Urinary bladder (tissue), 4 donors: ENCODE results near the gene KATNBL1. TPM values are rescaled to one million over a fixed set of nuclear protein-coding genes. Genes with fewer than 3 reads are reported as not detected.
"Not testable (repeated sequence)": the region's sequence is repeated elsewhere in the genome, so short reads cannot be mapped to it uniquely, and the experiment has no call there.

ENCODE experiments used
- DNase-seq: peaks from one replicate; pipeline ENCODE4 v3.0.0-alpha.2; 2015; ENCODE audit errors: extremely low spot score
- H3K27ac ChIP-seq: one replicate; pipeline ENCODE4 v1.5.1; 2013; ENCODE audit warnings: low read depth, mild to moderate bottlenecking, moderate library complexity
- H3K36me3 ChIP-seq: one replicate; pipeline ENCODE4 v1.6.1; 2013; ENCODE audit warnings: mild to moderate bottlenecking, moderate library complexity; ENCODE audit not compliant: insufficient read depth
- H3K4me1 ChIP-seq: one replicate; pipeline ENCODE4 v1.6.1; 2013; ENCODE audit warnings: mild to moderate bottlenecking, moderate library complexity; ENCODE audit not compliant: insufficient read depth
- H3K4me3 ChIP-seq: one replicate; pipeline ENCODE4 v1.5.1; 2013; ENCODE audit warnings: low read depth, low read length
- WGBS: extraction: QIAGEN DNeasy Blood & Tissue Kit; methylation state at CpG from one replicate; pipeline ENCODE4 v1.1.7; 2013; 5-methylcytosine and 5-hydroxymethylcytosine counted together
- polyA plus RNA-seq: library from polyadenylated mRNA; stranded (reverse); fragments of 200-250 nt; gene quantifications from one replicate; pipeline ENCODE4 v1.2.3, GENCODE V29; 2013
- total RNA-seq: library from RNA; depleted of rRNA; stranded (reverse); fragments of >200 nt; gene quantifications from one replicate; pipeline ENCODE4 v1.2.3, GENCODE V29; 2014
- donor health status: healthy with polysubstance abuse.
- donor health status: healthy.

Gene KATNBL1
- total and polyA plus RNA-seq, 2 donors, result 15.3 to 143 TPM

GRCh38 chr15:34223904-34224596, 14.2 kb upstream of the KATNBL1 start:
- no peak for DNase-seq
- H3K4me3 ChIP-seq, result peak overlapping the region; percentile 85
- H3K4me1 ChIP-seq, result peaks cover 2% of the 10 kb centered on the region
- peaks cover 3% of the 10 kb centered on the region for H3K36me3 ChIP-seq
- H3K27ac ChIP-seq, result peak overlapping the region; percentile 66
- 36% methylated on average over 24 of the region's 24 CpGs for WGBS

DNA sequence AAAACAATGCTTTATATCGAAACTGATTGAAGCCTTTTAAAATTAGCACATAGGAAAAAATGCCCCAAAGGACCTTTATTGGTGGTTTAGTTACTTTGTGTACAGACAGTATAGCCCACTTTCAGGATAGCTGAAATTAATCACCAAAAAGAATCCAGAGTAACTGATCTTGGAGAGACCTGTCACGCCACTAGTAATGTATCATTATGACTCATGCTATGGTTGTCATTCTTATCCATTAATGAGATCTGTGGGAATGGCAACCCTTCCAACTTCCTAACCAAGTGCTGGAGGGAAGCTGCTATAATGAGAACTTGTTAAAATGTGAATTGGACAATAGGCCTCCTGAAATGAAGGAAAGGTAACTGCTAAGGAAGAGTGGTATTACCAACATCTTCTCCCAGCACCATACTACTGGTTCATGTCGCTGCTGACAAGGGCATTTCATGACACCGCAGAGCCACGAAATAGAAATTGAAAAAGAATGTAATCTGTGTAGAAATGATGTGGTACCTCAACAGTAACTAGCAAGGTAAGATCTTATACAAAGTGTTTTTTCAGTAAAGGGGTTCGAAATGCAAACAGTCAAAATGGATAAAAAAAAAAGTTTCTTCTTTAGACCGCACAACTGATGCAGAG, 7.8 kb upstream of the KATNBL1 start:
- no peak overlapping the region for H3K4me3 ChIP-seq
- no peak for DNase-seq
- H3K4me1 ChIP-seq, result no peaks in the 10 kb centered on the region
- H3K27ac ChIP-seq, result no peak overlapping the region
- WGBS, result 84% methylated on average over 7 of the region's 7 CpGs
- H3K36me3 ChIP-seq, result no peaks in the 10 kb centered on the region

GRCh38 chr15:34216527-34217270, 6.8 kb upstream of the KATNBL1 start:
- Histone ChIP-seq H3K36me3 (no peaks in the 10 kb centered on the region), H3K4me1 (no peaks in the 10 kb centered on the region), H3K4me3 (no peak overlapping the region), H3K27ac (no peak overlapping the region)
- DNase-seq, result no peak

GRCh38 chr15:34214135-34214534, 4.2 kb upstream of the KATNBL1 start:
- no peak overlapping the region for H3K27ac ChIP-seq
- no peaks in the 10 kb centered on the region for H3K4me1 ChIP-seq
- H3K4me3 ChIP-seq, result no peak overlapping the region
- DNase-seq, result no peak
- WGBS, result 38% methylated on average over 3 of the region's 3 CpGs
- no peaks in the 10 kb centered on the region for H3K36me3 ChIP-seq

- H3K4me1 ChIP-seq, result no peaks in the 10 kb centered on the region
Measured at GRCh38 chr15:34213690-34214089, 3.8 kb upstream of the KATNBL1 start.

GRCh38 chr15:34206011-34206410, 3.9 kb downstream of the KATNBL1 start:
- DNase-seq, result no peak
- 91% methylated on average over 4 of the region's 4 CpGs for WGBS
- Histone ChIP-seq H3K4me3 (no peak overlapping the region), H3K36me3 (no peaks in the 10 kb centered on the region), H3K4me1 (no peaks in the 10 kb centered on the region), H3K27ac (no peak overlapping the region)

More at GRCh38 chr15:34213690-34214089, 3.8 kb upstream of the KATNBL1 start:
- 32% methylated on average over 4 of the region's 4 CpGs for WGBS
- no peak overlapping the region for H3K4me3 ChIP-seq
- DNase-seq, result no peak
- no peak overlapping the region for H3K27ac ChIP-seq
- no peaks in the 10 kb centered on the region for H3K36me3 ChIP-seq

- H3K36me3 ChIP-seq, result no peaks in the 10 kb centered on the region
- WGBS, result 100% methylated on average over 1 of the region's 1 CpG
- no peak for DNase-seq
- no peak overlapping the region for H3K4me3 ChIP-seq
- no peak overlapping the region for H3K27ac ChIP-seq
- no peaks in the 10 kb centered on the region for H3K4me1 ChIP-seq
Measured at GRCh38 chr15:34203936-34204335, 6.0 kb downstream of the KATNBL1 start.

DNA sequence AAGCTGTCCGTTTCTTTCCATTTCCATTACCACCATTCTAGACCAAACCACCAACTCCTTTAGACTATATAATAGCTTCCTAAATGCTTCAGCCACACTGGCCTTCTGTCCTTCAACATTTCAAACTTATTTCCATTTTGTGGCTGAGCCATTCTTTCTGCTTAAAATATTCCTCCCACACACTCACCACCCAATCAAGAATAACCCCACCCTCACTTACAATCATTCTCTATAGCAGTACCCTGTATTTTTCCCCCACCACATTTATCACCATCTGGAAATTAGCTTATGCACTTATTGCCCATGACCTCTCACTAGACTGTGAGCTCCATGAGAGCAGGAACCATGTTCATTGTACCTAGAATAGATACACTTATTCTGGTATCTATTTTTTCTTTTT, 6.6 kb downstream of the KATNBL1 start:
- no peaks in the 10 kb centered on the region for H3K4me1 ChIP-seq
- no peak overlapping the region for H3K27ac ChIP-seq
- no peak overlapping the region for H3K4me3 ChIP-seq
- no peak for DNase-seq
- WGBS, result 91% methylated on average over 1 of the region's 1 CpG
- H3K36me3 ChIP-seq, result no peaks in the 10 kb centered on the region

DNA sequence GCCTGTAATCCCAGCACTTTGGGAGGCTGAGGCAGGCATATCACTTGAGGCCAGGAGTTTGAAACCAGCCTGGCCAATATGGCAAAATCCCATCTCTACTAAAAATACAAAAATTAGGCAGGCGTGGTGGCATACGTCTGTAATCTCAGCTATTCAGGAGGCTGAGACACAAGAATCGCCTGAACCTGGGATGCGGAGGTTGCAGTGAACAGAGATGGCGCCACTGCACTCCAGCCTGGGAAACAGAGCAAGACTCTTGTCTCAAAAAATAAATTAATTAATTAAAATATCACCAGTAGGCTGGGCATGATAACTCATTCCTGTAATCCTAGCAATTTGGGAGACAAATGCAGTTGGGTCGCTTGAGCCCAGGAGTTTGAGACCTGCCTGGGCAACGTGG, 16.6 kb downstream of the KATNBL1 start:
- not testable (repeated sequence) for H3K27ac ChIP-seq, H3K36me3 ChIP-seq, DNase-seq, H3K4me1 ChIP-seq, H3K4me3 ChIP-seq
- 94% methylated on average over 7 of the region's 7 CpGs for WGBS

DNA sequence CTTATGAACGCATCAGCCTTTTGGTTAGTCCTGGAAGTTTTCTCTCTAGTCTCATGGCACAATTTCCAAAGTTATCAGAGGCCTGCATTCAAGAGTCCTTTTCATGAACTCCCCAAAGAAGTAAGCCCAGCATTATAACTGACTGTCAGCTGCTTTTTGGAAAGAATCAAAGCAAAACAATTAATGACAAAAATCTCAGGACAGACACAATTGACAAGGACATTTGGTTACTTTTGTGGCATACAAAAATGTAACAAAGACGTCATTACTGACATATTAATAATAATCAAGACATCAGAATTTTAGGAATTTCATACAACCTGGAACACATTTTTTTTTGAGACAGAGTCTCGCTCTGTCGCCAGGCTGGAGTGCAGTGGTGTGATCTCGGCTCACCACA, 21.2 kb downstream of the KATNBL1 start:
- no peaks in the 10 kb centered on the region for H3K36me3 ChIP-seq
- no peak for DNase-seq
- no peaks in the 10 kb centered on the region for H3K4me1 ChIP-seq
- no peak overlapping the region for H3K27ac ChIP-seq
- H3K4me3 ChIP-seq, result no peak overlapping the region
- 86% methylated on average over 5 of the region's 5 CpGs for WGBS

DNA sequence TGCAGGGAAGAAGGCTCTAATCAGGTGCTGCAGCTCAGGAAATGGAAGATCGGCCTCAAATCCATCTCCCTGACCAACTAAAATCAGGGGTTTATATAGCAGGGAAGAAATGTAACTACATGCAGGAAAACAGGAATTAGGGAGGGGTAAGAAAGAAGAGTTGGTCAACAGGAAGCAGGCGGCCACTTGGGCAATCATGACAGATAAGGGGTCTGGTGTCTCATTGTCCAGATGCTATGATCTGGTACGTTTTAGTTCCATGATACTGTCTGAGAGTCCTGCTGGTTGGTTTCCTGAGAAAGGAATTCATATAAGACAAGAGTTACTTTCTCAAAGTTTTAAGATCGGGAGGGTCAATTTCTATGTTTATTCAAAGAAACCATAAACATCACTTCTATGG, 24.2 kb downstream of the KATNBL1 start:
- Histone ChIP-seq H3K36me3 (no peaks in the 10 kb centered on the region), H3K4me3 (no peak overlapping the region), H3K27ac (no peak overlapping the region), H3K4me1 (no peaks in the 10 kb centered on the region)
- DNase-seq, result no peak
- WGBS, result 80% methylated on average over 4 of the region's 4 CpGs

GRCh38 chr15:34182942-34183341, 27.0 kb downstream of the KATNBL1 start:
- WGBS, result 63% methylated on average over 4 of the region's 4 CpGs
- no peak for DNase-seq
- Histone ChIP-seq H3K4me1 (no peaks in the 10 kb centered on the region), H3K4me3 (no peak overlapping the region), H3K27ac (no peak overlapping the region), H3K36me3 (no peaks in the 10 kb centered on the region)

GRCh38 chr15:34179234-34179633, 30.7 kb downstream of the KATNBL1 start:
- H3K4me3 ChIP-seq, result no peak overlapping the region
- no peaks in the 10 kb centered on the region for H3K4me1 ChIP-seq
- no peak for DNase-seq
- H3K27ac ChIP-seq, result no peak overlapping the region
- WGBS, result 90% methylated on average over 3 of the region's 3 CpGs
- H3K36me3 ChIP-seq, result no peaks in the 10 kb centered on the region

DNA sequence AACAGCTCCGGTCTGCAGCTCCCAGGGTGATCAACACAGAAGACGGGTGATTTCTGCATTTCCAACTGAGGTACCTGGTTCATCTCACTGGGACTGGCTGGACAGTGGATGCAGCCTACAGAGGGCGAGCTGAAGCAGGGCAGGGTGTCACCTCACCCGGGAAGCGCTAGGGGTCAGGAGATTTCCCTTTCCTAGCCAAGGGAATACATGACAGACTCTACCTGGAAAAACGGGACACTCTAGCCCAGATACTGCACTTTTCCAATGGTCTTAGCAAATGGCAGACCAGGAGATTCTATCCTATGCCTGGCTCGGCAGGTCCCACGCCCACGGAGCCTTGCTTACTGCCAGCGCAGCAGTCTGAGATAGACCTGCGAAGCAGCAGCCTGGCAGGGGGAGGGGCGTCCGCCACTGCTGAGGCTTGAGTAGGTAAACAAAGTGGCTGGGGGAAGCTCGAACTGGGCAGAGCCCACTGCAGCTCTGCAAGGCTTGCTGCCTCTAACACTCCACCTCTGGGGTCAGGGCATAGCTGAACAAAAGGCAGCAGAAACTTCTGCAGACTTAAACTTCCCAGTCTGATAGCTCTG, 43.8 kb downstream of the KATNBL1 start:
- not testable (repeated sequence) for H3K4me1 ChIP-seq, H3K4me3 ChIP-seq, H3K27ac ChIP-seq, DNase-seq, H3K36me3 ChIP-seq
- 93% methylated on average over 14 of the region's 14 CpGs for WGBS
